ENCODE data around the gene MFAP3L. TPM values are rescaled to one million over a fixed set of nuclear protein-coding genes. Genes with fewer than 3 reads are reported as not detected.
"Not testable (repeated sequence)": the region's sequence is repeated elsewhere in the genome, so short reads cannot be mapped to it uniquely, and the experiment has no call there.

Gene MFAP3L
- total RNA-seq, 1 donor from 2014 or later: 1.6 TPM

DNA sequence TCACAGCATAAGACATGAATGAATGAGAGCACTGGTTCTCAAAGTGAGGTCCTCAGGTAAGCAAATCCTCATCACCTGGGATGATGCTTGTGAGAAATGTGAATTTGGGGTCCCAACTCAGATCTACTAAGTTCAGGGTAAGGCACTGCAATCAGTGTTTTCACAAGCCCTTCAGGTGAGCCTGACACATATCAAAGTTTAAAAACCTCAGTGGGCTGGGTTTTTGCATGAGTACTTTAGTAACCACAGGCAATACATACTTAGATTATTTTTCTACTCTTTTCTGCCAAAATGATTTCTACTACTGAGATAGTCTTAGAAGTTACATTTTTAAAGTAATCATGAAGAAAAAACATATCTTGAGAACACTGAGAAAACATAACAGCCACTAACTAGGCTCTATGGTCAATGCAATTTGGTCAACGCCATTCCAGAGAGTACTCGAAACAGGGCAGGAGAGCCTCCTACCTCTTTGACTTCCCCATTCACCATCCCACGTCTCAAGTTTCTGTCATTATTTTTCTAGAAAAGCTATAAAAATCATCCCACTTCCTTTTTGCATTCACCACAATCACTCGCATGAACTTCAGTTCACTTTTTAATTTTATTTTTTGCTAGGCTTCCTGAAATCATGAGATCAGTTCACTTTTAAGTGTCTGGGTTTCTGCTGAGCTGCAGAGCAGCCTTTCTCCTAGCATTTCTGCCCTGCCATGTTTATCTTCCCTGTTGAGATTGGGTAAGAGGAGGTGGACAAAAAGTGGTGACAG, 73.8 kb downstream of the MFAP3L start:
- H3K36me3 ChIP-seq (ENCODE audit: control insufficient read depth in 3 of 3, insufficient read depth in 3 of 3, low read length in 3 of 3): no peaks in the 10 kb centered on the region
- no peak overlapping the region for H3K4me3 ChIP-seq (ENCODE audit: low read length in 3 of 3)
- H3K27me3 ChIP-seq (ENCODE audit: control insufficient read depth in 3 of 3, insufficient read depth in 3 of 3, low read length in 3 of 3): peaks cover 0 to 3% (median 0%) of the 10 kb centered on the region in 3 donors
- no peak overlapping the region for H3K9ac ChIP-seq (ENCODE audit: low read depth in 1 of 3, low read length in 3 of 3)
- H3K9me3 ChIP-seq (ENCODE audit: control insufficient read depth in 3 of 3, low read length in 3 of 3): no peaks in the 10 kb centered on the region
- no peak overlapping the region for H3K27ac ChIP-seq (ENCODE audit: low read depth, low read length)
- H3K4me1 ChIP-seq (ENCODE audit: control insufficient read depth in 3 of 3, insufficient read depth in 3 of 3, low read length in 3 of 3): no peaks in the 10 kb centered on the region

DNA sequence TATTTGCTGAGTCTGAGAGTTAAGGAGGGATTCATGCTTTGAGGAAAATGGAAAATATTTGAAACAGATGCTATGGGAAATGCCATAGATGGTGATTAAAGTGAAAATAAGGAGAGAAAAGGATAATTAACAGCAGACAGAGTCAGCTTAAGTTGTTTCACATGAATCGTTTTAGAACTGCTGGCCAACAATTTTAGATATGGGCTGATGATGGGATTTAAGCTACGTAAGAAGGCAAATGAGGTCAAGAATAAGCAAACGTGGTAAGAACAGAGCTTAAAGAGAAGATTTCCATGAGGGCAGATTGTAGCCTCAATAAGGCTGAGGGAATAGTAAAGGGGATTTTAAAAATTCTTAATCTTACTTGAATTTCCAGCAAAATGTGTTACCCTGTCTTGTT, 77.9 kb downstream of the MFAP3L start:
- Histone ChIP-seq H3K9me3 (ENCODE audit: control insufficient read depth in 3 of 3, low read length in 3 of 3) (peaks cover 0 to 2% (median 0%) of the 10 kb centered on the region in 3 donors), H3K36me3 (ENCODE audit: control insufficient read depth in 3 of 3, insufficient read depth in 3 of 3, low read length in 3 of 3) (no peaks in the 10 kb centered on the region), H3K27ac (ENCODE audit: low read depth, low read length) (no peak overlapping the region), H3K4me1 (ENCODE audit: control insufficient read depth in 3 of 3, insufficient read depth in 3 of 3, low read length in 3 of 3) (no peaks in the 10 kb centered on the region), H3K4me3 (ENCODE audit: low read length in 3 of 3) (no peak overlapping the region), H3K9ac (ENCODE audit: low read depth in 1 of 3, low read length in 3 of 3) (no peak overlapping the region), H3K27me3 (ENCODE audit: control insufficient read depth in 3 of 3, insufficient read depth in 3 of 3, low read length in 3 of 3) (no peaks in the 10 kb centered on the region)

DNA sequence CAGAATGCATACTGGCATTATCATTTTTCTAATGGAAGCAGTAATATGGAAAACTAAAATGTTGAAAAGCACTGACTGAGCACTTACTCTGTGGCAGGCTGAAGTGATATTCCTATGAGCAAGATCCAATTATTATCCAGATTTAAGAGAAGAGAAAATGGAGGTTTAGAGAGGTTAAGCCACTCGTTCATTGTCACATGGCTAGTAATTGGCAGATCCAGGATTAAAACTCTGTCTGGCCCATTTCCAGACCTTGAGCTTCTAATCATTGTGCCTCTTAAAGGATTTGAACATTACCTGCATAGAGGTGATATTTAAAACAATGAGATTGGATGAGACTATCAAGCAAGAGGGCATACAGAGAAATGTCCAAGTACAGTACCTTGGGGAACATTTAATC, 80.6 kb downstream of the MFAP3L start:
- Histone ChIP-seq H3K9ac (ENCODE audit: low read depth in 1 of 3, low read length in 3 of 3) (no peak overlapping the region), H3K27ac (ENCODE audit: low read depth, low read length) (no peak overlapping the region), H3K4me1 (ENCODE audit: control insufficient read depth in 3 of 3, insufficient read depth in 3 of 3, low read length in 3 of 3) (no peaks in the 10 kb centered on the region), H3K9me3 (ENCODE audit: control insufficient read depth in 3 of 3, low read length in 3 of 3) (peaks cover 0 to 2% (median 0%) of the 10 kb centered on the region in 3 donors), H3K27me3 (ENCODE audit: control insufficient read depth in 3 of 3, insufficient read depth in 3 of 3, low read length in 3 of 3) (no peaks in the 10 kb centered on the region), H3K4me3 (ENCODE audit: low read length in 3 of 3) (no peak overlapping the region), H3K36me3 (ENCODE audit: control insufficient read depth in 3 of 3, insufficient read depth in 3 of 3, low read length in 3 of 3) (no peaks in the 10 kb centered on the region)

DNA sequence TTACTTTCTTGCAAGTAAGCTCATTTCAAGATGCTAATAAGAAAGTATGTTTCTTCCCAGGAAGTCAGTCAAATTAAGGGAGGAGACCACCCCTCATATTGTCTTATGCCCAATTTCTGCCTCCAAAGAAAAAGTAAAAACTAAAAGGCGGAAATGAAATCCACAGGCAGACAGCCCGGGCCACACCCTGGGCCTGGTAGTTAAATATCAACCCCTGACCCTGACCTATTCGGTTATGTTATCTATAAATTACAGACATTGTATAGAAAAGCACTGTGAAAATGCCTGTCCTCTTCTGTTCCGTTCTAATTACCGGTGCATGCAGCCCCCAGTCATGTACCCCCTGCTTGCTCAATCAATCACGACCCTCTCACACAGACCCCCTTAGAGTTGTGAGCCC, 82.6 kb downstream of the MFAP3L start:
- H3K36me3 ChIP-seq (ENCODE audit: control insufficient read depth in 3 of 3, insufficient read depth in 3 of 3, low read length in 3 of 3); H3K27me3 ChIP-seq (ENCODE audit: control insufficient read depth in 3 of 3, insufficient read depth in 3 of 3, low read length in 3 of 3): not testable (repeated sequence)

GRCh38 chr4:169941141-169941540, 85.1 kb downstream of the MFAP3L start:
- no peaks in the 10 kb centered on the region for H3K4me1 ChIP-seq (ENCODE audit: control insufficient read depth in 3 of 3, insufficient read depth in 3 of 3, low read length in 3 of 3)
- no peak overlapping the region for H3K4me3 ChIP-seq (ENCODE audit: low read length in 3 of 3)
- H3K9ac ChIP-seq (ENCODE audit: low read depth in 1 of 3, low read length in 3 of 3): no peak overlapping the region
- H3K9me3 ChIP-seq (ENCODE audit: control insufficient read depth in 3 of 3, low read length in 3 of 3): no peaks in the 10 kb centered on the region
- H3K36me3 ChIP-seq (ENCODE audit: control insufficient read depth in 3 of 3, insufficient read depth in 3 of 3, low read length in 3 of 3): no peaks in the 10 kb centered on the region
- no peak overlapping the region for H3K27ac ChIP-seq (ENCODE audit: low read depth, low read length)
- H3K27me3 ChIP-seq (ENCODE audit: control insufficient read depth in 3 of 3, insufficient read depth in 3 of 3, low read length in 3 of 3): no peaks in the 10 kb centered on the region

More for the DNA sequence above, 82.6 kb downstream of the MFAP3L start:
- H3K9me3 ChIP-seq (ENCODE audit: control insufficient read depth in 3 of 3, low read length in 3 of 3); H3K9ac ChIP-seq (ENCODE audit: low read depth in 1 of 3, low read length in 3 of 3); H3K4me1 ChIP-seq (ENCODE audit: control insufficient read depth in 3 of 3, insufficient read depth in 3 of 3, low read length in 3 of 3); H3K4me3 ChIP-seq (ENCODE audit: low read length in 3 of 3); H3K27ac ChIP-seq (ENCODE audit: low read depth, low read length): not testable (repeated sequence)

DNA sequence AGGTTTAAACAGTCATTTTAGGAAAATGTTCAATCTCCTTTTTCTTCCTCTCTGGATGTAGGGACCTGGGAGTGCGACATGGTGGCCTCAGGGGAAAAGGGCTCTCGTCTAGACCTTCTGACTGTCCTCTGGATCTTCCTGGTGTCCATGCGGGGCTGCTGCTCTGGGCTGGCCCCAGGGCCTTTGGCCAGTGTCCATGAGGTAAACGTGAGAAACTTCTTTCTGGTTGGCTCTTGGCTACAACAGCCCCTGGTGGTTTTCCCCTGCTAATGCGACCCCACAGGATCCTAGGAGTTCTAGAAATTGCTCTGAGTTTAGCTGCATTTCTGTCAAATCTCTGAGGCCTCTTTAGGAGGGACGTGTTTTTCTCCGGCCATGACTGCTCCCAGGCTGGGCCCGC, 85.7 kb downstream of the MFAP3L start:
- Histone ChIP-seq H3K27ac (ENCODE audit: low read depth, low read length) (no peak overlapping the region), H3K4me3 (ENCODE audit: low read length in 3 of 3) (no peak overlapping the region), H3K9me3 (ENCODE audit: control insufficient read depth in 3 of 3, low read length in 3 of 3) (no peaks in the 10 kb centered on the region), H3K27me3 (ENCODE audit: control insufficient read depth in 3 of 3, insufficient read depth in 3 of 3, low read length in 3 of 3) (no peaks in the 10 kb centered on the region), H3K9ac (ENCODE audit: low read depth in 1 of 3, low read length in 3 of 3) (no peak overlapping the region), H3K36me3 (ENCODE audit: control insufficient read depth in 3 of 3, insufficient read depth in 3 of 3, low read length in 3 of 3) (no peaks in the 10 kb centered on the region), H3K4me1 (ENCODE audit: control insufficient read depth in 3 of 3, insufficient read depth in 3 of 3, low read length in 3 of 3) (no peaks in the 10 kb centered on the region)

Other genes starting within 250 kb of the MFAP3L start
- 2.1 TPM for gene AADAT, start 63.6 kb upstream of the MFAP3L start, total RNA-seq

Measured in skeletal muscle tissue (tissue), 4 donors.